HG03342 (cell line): ENCODE data around the gene NPC1L1.

ENCODE experiments used
- ATAC-seq: cut with Tn5 transposase; IDR thresholded peaks from one replicate; pipeline ENCODE4 v1.9.1; 2021; ENCODE audit warnings: mild to moderate bottlenecking, moderate library complexity; ENCODE audit not compliant: unreplicated experiment

Gene NPC1L1

GRCh38 chr7:44482502-44483485, 58.3 kb downstream of the NPC1L1 start:
- no peak for ATAC-seq

- no peak for ATAC-seq
Measured at GRCh38 chr7:44477938-44478337, 63.2 kb downstream of the NPC1L1 start.

- ATAC-seq, result peak; percentile 78
Measured at GRCh38 chr7:44477063-44477830, 63.9 kb downstream of the NPC1L1 start.

GRCh38 chr7:44476313-44476712, 64.8 kb downstream of the NPC1L1 start:
- no peak for ATAC-seq

GRCh38 chr7:44473295-44473694, 67.8 kb downstream of the NPC1L1 start:
- ATAC-seq, result no peak

- no peak for ATAC-seq
Measured at GRCh38 chr7:44472843-44473242, 68.3 kb downstream of the NPC1L1 start.

- no peak for ATAC-seq
Measured at GRCh38 chr7:44471850-44472249, 69.3 kb downstream of the NPC1L1 start.

GRCh38 chr7:44471436-44471835, 69.7 kb downstream of the NPC1L1 start:
- no peak for ATAC-seq

GRCh38 chr7:44470628-44471245, 70.4 kb downstream of the NPC1L1 start:
- no peak for ATAC-seq

GRCh38 chr7:44470135-44470479, 71.0 kb downstream of the NPC1L1 start:
- ATAC-seq, result no peak

GRCh38 chr7:44469461-44470134, 71.5 kb downstream of the NPC1L1 start:
- ATAC-seq, result no peak

GRCh38 chr7:44467217-44467548, 73.9 kb downstream of the NPC1L1 start:
- ATAC-seq, result no peak

GRCh38 chr7:44466300-44467216, 74.6 kb downstream of the NPC1L1 start:
- ATAC-seq, result no peak

- no peak for ATAC-seq
Measured at GRCh38 chr7:44465490-44465889, 75.6 kb downstream of the NPC1L1 start.

GRCh38 chr7:44463169-44463808, 77.8 kb downstream of the NPC1L1 start:
- ATAC-seq, result no peak
